ENCODE results near the gene GCC2. TPM values are rescaled to one million over a fixed set of nuclear protein-coding genes. Genes with fewer than 3 reads are reported as not detected.

Gene GCC2
- total and polyA plus RNA-seq, 9 of the 15 experiments (the other 6 are each of a cell fraction or from before 2014, with no cell fraction given) = 11.4 to 35.7 (median 19.9) TPM

DNA sequence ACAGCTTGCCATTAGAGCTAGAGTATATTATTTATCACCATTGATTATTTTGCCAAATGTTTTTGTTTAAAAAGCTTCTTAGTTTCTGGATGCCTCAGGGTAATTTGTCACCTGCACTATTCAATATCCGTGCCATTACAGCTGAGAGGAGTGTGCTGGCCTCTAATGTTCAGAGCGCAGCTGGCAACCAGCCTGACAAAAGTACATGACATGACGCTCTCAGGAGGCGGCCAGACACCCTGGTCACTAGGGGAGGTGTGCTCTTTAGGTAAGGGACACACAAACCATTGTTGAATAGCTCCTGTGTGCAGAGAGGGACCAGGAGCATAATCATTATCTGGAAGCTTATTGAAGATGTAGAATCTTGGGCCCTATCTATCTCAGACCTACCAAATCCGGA, 105.5 kb downstream of the GCC2 start:
- peaks cover 3 to 7% of the 10 kb centered on the region in 2 experiments; a peak in 2 of 5 replicates for H3K4me1 ChIP-seq (replicated peaks in 1 of 2; ENCODE audit: control insufficient read depth in 2 of 2, insufficient read depth in 2 of 2, low read length in 2 of 2)
- FAIRE-seq (no peak), DNase-seq (ENCODE audit: extremely low read depth in 1 of 4, low spot score in 3 of 4) (no peak), ATAC-seq (peak; percentile 52)
- H3K27me3 ChIP-seq (ENCODE audit: control insufficient read depth in 2 of 2, insufficient read depth in 2 of 2, low read length in 2 of 2) = no peaks in the 10 kb centered on the region
- 66% methylated on average over 5 of the region's 5 CpGs for WGBS (ENCODE audit: insufficient coverage, low coverage, missing lambda C conversion rate)
- ChIA-PET POLR2A (interaction anchor here (1.2 to 2.8 kb wide), 3 partner anchors 12 to 20 kb away, joined by 3 to 14 read pairs (median 5); partner anchors contain the start of gene LIMS1), CTCF (ENCODE audit: low intra/inter-chr PET ratio) (no interaction called here)
- no peaks in the 10 kb centered on the region; the same call in 2 of the 3 replicates for H3K36me3 ChIP-seq (ENCODE audit: control insufficient read depth, insufficient read depth, low read length)
- intact Hi-C loops (cut with micrococcal nuclease) = no loop called here
- H2AFZ ChIP-seq (ENCODE audit: low read depth, low read length) = no peak overlapping the region
- no TSS peak for BruUV-seq (replicated peaks)
- H3K4me2 ChIP-seq (ENCODE audit: insufficient read depth, low read length) = no peak overlapping the region
- in situ Hi-C loops (cut with MboI) = no loop called here
- H3K9ac ChIP-seq (ENCODE audit: insufficient read depth in 1 of 2, low read depth in 2 of 2, low read length in 2 of 2) = no peak overlapping the region
- H3K4me3 ChIP-seq = no peak overlapping the region
- H3K9me1 ChIP-seq (ENCODE audit: control insufficient read depth, insufficient read depth, low read length) = no peaks in the 10 kb centered on the region
- no peaks in the 10 kb centered on the region; the same call in none of the 2 replicates for H4K20me1 ChIP-seq (replicated peaks; ENCODE audit: control insufficient read depth, insufficient read depth, low read length)
- H3K27ac ChIP-seq (ENCODE audit: extremely low read depth, low read depth, low read length) = no peak overlapping the region
- H3K79me2 ChIP-seq (ENCODE audit: control insufficient read depth, insufficient read depth, low read length) = peaks cover 62% of the 10 kb centered on the region
- TF ChIP-seq RAD51 (IDR thresholded peaks at IDR 0.05; ENCODE audit: borderline replicate concordance, low read depth) = no peak
- no peak for TF ChIP-seq CBX1 (IDR thresholded peaks at IDR 0.05; ENCODE audit: low read depth)
- no peaks in the 10 kb centered on the region for H3K9me3 ChIP-seq (replicated peaks; ENCODE audit: control insufficient read depth, insufficient read depth, low read depth, low read length)

- WGBS (ENCODE audit: insufficient coverage, low coverage, missing lambda C conversion rate) = 90% methylated on average over 2 of the region's 2 CpGs
- no TSS peak for BruUV-seq (replicated peaks)
- no peak for TF ChIP-seq SMC3 (conservative IDR thresholded peaks at IDR 0.05; ENCODE audit: insufficient read depth, low read depth, low read length)
- no peak for TF ChIP-seq KLF1 (tag; IDR thresholded peaks at IDR 0.05)
- no peak for TF ChIP-seq CBX1 (IDR thresholded peaks at IDR 0.05; ENCODE audit: low read depth)
- TF ChIP-seq NEUROD1 (IDR thresholded peaks at IDR 0.05; ENCODE audit: borderline replicate concordance, low read depth, low read length, partially characterized antibody) = no peak
- no peak for TF ChIP-seq POLR3A (IDR thresholded peaks at IDR 0.05; ENCODE audit: borderline replicate concordance, extremely low read depth, insufficient read depth, insufficient read length)
- no peak for TF ChIP-seq HIVEP1 (CRISPR knock-in tag; IDR thresholded peaks at IDR 0.05)
- TF ChIP-seq GTF2E2 (tag; IDR thresholded peaks at IDR 0.05) = no peak
- no peak for TF ChIP-seq EP400 (IDR thresholded peaks at IDR 0.05)
- TF ChIP-seq MAFK (IDR thresholded peaks at IDR 0.05; ENCODE audit: low read length) = no peak
- TF ChIP-seq EP300 (IDR thresholded peaks at IDR 0.05; ENCODE audit: low read length) = no peak
- TF ChIP-seq, protein P1, sequence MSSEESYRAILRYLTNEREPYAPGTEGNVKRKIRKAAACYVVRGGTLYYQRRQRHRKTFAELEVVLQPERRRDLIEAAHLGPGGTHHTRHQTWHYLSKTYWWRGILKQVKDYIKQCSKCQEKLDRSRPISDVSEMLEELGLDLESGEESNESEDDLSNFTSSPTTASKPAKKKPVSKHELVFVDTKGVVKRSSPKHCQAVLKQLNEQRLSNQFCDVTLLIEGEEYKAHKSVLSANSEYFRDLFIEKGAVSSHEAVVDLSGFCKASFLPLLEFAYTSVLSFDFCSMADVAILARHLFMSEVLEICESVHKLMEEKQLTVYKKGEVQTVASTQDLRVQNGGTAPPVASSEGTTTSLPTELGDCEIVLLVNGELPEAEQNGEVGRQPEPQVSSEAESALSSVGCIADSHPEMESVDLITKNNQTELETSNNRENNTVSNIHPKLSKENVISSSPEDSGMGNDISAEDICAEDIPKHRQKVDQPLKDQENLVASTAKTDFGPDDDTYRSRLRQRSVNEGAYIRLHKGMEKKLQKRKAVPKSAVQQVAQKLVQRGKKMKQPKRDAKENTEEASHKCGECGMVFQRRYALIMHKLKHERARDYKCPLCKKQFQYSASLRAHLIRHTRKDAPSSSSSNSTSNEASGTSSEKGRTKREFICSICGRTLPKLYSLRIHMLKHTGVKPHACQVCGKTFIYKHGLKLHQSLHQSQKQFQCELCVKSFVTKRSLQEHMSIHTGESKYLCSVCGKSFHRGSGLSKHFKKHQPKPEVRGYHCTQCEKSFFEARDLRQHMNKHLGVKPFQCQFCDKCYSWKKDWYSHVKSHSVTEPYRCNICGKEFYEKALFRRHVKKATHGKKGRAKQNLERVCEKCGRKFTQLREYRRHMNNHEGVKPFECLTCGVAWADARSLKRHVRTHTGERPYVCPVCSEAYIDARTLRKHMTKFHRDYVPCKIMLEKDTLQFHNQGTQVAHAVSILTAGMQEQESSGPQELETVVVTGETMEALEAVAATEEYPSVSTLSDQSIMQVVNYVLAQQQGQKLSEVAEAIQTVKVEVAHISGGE (CRISPR knock-in tag; IDR thresholded peaks at IDR 0.05) = no peak
- TF ChIP-seq SMARCA5 (IDR thresholded peaks at IDR 0.05) = no peak
- TF ChIP-seq SUPT5H (IDR thresholded peaks at IDR 0.05) = no peak
These were observed 106.6 kb downstream of the GCC2 start for GRCh38 chr2:108555572-108555971.

More at GRCh38 chr2:108555572-108555971, 106.6 kb downstream of the GCC2 start:
- no peaks in the 10 kb centered on the region for H3K9me3 ChIP-seq (replicated peaks; ENCODE audit: control insufficient read depth, insufficient read depth, low read depth, low read length)
- H4K20me1 ChIP-seq (replicated peaks; ENCODE audit: control insufficient read depth, insufficient read depth, low read length) = no peaks in the 10 kb centered on the region; the same call in none of the 2 replicates
- in situ Hi-C loops (cut with MboI) = no loop called here
- no peak overlapping the region for H3K9ac ChIP-seq (ENCODE audit: insufficient read depth in 1 of 2, low read depth in 2 of 2, low read length in 2 of 2)
- no peak overlapping the region for H3K4me2 ChIP-seq (ENCODE audit: insufficient read depth, low read length)
- H3K79me2 ChIP-seq (ENCODE audit: control insufficient read depth, insufficient read depth, low read length) = peaks cover 68% of the 10 kb centered on the region
- intact Hi-C loops (cut with micrococcal nuclease) = no loop called here
- no peak for DNase-seq (ENCODE audit: extremely low read depth in 1 of 4, low spot score in 3 of 4)
- no peak overlapping the region for H3K4me3 ChIP-seq
- H3K27me3 ChIP-seq (ENCODE audit: control insufficient read depth in 2 of 2, insufficient read depth in 2 of 2, low read length in 2 of 2) = no peaks in the 10 kb centered on the region
- FAIRE-seq = no peak
- H2AFZ ChIP-seq (ENCODE audit: low read depth, low read length) = no peak overlapping the region
- ChIA-PET POLR2A (interaction anchor here (1.1 to 2.8 kb wide), 3 partner anchors 14 to 21 kb away, joined by 3 to 14 read pairs (median 5); partner anchors contain the start of gene LIMS1), CTCF (ENCODE audit: low intra/inter-chr PET ratio) (no interaction called here)
- peaks cover 3 to 7% of the 10 kb centered on the region in 2 experiments; a peak in 2 of 5 replicates for H3K4me1 ChIP-seq (replicated peaks in 1 of 2; ENCODE audit: control insufficient read depth in 2 of 2, insufficient read depth in 2 of 2, low read length in 2 of 2)
- H3K27ac ChIP-seq (ENCODE audit: extremely low read depth, low read depth, low read length) = no peak overlapping the region
- no peaks in the 10 kb centered on the region; the same call in 2 of the 3 replicates for H3K36me3 ChIP-seq (ENCODE audit: control insufficient read depth, insufficient read depth, low read length)
- H3K9me1 ChIP-seq (ENCODE audit: control insufficient read depth, insufficient read depth, low read length) = no peaks in the 10 kb centered on the region
- ATAC-seq = 0 out of 3 replicates have a peak, but pooled peaks have one; percentile 17
